Uterus (tissue), 2 donors: Measurements from ENCODE around the gene DDX28.

Experiments used
- CTCF ChIP-seq, 4 experiments: fragments of 200-600 bp in 2 of 4; fragments of 450-650 bp in 2 of 4; sonication (generic) in 2 of 4; IDR thresholded peaks; one replicate each; pipeline ENCODE4 v1.5.1; 2016 to 2019; ENCODE audit warnings: antibody characterized with exemption in 4 of 4, mild to moderate bottlenecking in 2 of 4, moderate library complexity in 1 of 4
- POLR2A ChIP-seq, 2 donors: fragments of 450-650 bp; IDR thresholded peaks; one replicate each; pipeline ENCODE4 v1.6.1; 2016; ENCODE audit warnings: antibody characterized with exemption in 2 of 2, mild to moderate bottlenecking in 1 of 2, moderate library complexity in 1 of 2

GRCh38 chr16:67977469-67978227 is 45.4 kb downstream of the DDX28 start:
- TF ChIP-seq CTCF (IDR thresholded peaks at IDR 0.05) (no peak), POLR2A (IDR thresholded peaks at IDR 0.05) (no peak)
